HEK293T (cell line): ENCODE data around the gene BMP7.

Source experiments
- BHLHE40 ChIP-seq: fragments of 450-650 bp; IDR thresholded peaks from 2 replicates; pipeline ENCODE4 v1.6.1; 2016; ENCODE audit warnings: mild to moderate bottlenecking, moderate library complexity, borderline replicate concordance
- ELF4 ChIP-seq: fragments of 450-650 bp; IDR thresholded peaks from 2 replicates; pipeline ENCODE4 v1.6.1; 2017; ENCODE audit warnings: antibody characterized with exemption
- FOXA1 ChIP-seq: fragments of 450-650 bp; IDR thresholded peaks from 2 replicates; pipeline ENCODE4 v1.6.1; 2016; ENCODE audit warnings: mild to moderate bottlenecking
- FOXK2 ChIP-seq: fragments of 450-650 bp; IDR thresholded peaks from 2 replicates; pipeline ENCODE4 v1.6.1; 2016; ENCODE audit warnings: mild to moderate bottlenecking
- FOXM1 ChIP-seq: fragments of 450-650 bp; IDR thresholded peaks from 2 replicates; pipeline ENCODE4 v1.6.1; 2017; ENCODE audit warnings: mild to moderate bottlenecking, borderline replicate concordance
- HDGF ChIP-seq: fragments of 450-650 bp; IDR thresholded peaks from 2 replicates; pipeline ENCODE4 v1.6.1; 2017; ENCODE audit warnings: antibody characterized with exemption, borderline replicate concordance
- NFRKB ChIP-seq: fragments of 450-650 bp; IDR thresholded peaks from 2 replicates; pipeline ENCODE4 v1.6.1; 2016; ENCODE audit warnings: mild to moderate bottlenecking, moderate library complexity
- SP1 ChIP-seq: fragments of 450-650 bp; IDR thresholded peaks from 2 replicates; pipeline ENCODE4 v1.6.1; 2017
- TF ChIP-seq, protein P1 (sequence below): fragments of 450-650 bp; IDR thresholded peaks from 2 replicates; pipeline ENCODE4 v1.6.1; 2016

DNA sequence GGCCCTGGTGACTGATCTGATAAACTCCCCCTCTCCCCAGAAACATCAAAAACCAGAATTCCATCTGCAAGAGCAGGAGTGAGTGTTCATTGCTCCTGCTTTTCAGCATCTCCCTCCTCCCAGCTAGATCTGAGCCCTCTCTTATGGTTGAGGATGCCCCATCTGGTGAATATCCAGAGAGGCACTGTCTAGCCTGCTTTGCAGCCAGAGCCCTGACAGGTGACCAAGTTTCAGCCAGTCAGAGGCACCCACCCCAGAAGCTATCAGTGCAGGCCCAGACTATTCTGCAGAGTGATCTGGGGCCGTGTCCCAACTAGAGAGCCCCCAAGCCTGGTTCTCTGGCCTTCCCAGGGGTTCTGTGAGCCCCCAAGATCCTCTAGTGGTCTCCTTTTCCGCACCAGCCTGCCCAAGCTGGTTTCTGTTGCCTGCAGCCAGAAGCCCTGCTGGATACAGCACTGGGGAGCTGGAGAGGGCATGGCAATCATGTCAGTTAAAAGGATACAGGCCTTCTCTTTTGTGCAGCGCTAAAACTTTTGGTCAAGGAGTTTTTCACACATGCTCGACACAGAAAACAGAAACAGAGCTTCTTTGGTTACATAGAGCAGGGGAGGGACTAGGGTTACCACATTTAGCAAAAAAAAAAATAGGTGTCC lies 6.6 kb upstream of the BMP7 start:
- TF ChIP-seq, protein P1, sequence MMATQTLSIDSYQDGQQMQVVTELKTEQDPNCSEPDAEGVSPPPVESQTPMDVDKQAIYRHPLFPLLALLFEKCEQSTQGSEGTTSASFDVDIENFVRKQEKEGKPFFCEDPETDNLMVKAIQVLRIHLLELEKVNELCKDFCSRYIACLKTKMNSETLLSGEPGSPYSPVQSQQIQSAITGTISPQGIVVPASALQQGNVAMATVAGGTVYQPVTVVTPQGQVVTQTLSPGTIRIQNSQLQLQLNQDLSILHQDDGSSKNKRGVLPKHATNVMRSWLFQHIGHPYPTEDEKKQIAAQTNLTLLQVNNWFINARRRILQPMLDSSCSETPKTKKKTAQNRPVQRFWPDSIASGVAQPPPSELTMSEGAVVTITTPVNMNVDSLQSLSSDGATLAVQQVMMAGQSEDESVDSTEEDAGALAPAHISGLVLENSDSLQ: no peak
- TF ChIP-seq SP1: no peak
- TF ChIP-seq FOXM1: no peak
- TF ChIP-seq FOXK2: no peak
- TF ChIP-seq BHLHE40: no peak
- no peak for TF ChIP-seq NFRKB
- TF ChIP-seq FOXA1: no peak
- TF ChIP-seq HDGF: no peak
- no peak for TF ChIP-seq ELF4
